ENCODE data around the gene KCNJ12.
"Not testable (repeated sequence)": the region's sequence is repeated elsewhere in the genome, so short reads cannot be mapped to it uniquely, and the experiment has no call there.

Gene KCNJ12

DNA sequence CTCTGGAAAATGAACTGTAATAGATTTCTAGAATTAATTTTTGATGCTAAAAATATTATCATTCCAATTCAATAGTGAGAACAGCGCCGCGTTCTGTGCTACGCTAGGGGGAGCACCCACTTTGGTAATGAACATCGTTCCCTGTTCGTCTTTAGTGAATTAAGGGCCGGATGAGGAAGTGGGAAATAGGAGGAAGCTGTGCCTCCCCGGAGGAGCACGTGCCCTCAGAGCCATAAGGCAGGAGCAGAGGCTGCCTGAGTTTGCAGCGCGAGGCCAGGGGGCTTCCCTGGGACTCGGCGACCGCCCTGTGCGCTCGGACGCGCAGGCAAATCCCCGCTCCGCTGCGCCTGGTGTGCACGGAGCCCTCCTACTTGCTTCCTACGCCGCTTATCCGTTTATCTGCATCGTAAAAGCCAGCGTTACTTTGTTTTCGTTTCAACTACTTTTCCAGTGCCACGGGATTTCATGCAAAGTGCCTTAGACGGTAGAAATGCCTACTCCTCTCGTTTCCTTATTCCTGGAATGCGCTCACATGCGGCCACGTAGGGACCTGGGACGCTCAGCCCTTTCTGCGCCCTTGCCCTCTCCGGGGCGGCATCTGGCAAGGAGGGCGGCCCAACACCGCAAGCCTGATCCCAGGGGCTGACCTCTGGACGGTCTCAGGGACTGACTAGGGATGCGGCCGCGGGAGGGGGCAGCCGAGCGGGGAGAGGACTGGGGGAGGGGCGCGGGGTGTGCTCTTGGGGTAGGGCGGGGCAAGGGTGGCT, 76.4 kb downstream of the KCNJ12 start:
- DNase-seq (ENCODE audit: low read depth) = no peak

GRCh38 chr17:21453144-21453898, 77.2 kb downstream of the KCNJ12 start:
- DNase-seq (ENCODE audit: low read depth) = no peak

- DNase-seq (ENCODE audit: low read depth) = not testable (repeated sequence)
Measured at GRCh38 chr17:21454006-21454405, 77.8 kb downstream of the KCNJ12 start.

DNA sequence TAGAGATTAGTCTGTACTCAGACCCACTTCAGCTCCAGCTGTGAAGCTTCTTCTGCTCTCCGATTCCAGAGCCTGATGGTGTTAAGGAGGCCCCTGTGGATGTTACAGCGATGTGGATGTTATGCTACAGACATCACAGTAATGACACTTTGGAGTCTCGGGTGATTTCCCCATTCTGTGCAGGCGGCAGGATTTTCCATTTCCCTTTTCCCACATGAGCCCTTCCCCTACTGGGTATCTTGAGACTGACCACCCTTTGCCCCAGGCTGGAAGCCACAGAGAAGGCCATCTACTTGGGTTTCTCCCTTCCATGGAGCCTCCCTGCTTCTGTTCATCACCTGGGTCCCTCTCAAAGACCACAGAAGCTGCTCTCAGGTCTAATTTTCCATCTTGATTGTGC, 78.3 kb downstream of the KCNJ12 start:
- DNase-seq (ENCODE audit: low read depth) = no peak

DNA sequence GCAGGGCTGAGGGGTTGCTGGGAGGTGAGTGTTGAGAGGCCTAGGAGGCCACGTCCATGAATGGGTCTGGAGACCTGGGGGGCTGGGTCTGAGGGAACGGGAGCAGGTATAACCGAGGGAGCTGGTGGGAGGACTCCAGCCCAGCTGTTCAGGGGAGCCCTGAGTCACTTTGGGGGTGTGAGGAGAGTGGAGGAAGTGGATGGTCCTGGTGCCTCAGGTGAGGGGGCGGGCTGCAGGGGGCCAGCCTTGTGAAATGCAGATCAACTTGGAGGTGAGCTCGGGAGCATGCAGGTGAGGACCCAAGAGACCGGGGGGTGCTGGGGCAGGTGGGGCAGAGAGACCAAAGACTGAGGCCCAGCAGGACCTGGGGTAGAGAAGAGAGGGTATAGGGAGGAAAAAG, 79.6 kb downstream of the KCNJ12 start:
- no peak for DNase-seq (ENCODE audit: low read depth)

GRCh38 chr17:21456449-21456848, 80.3 kb downstream of the KCNJ12 start:
- DNase-seq (ENCODE audit: low read depth) = not testable (repeated sequence)

- peak; percentile 91 for DNase-seq (ENCODE audit: low read depth)
Measured at GRCh38 chr17:21457051-21458026, 81.2 kb downstream of the KCNJ12 start.

DNA sequence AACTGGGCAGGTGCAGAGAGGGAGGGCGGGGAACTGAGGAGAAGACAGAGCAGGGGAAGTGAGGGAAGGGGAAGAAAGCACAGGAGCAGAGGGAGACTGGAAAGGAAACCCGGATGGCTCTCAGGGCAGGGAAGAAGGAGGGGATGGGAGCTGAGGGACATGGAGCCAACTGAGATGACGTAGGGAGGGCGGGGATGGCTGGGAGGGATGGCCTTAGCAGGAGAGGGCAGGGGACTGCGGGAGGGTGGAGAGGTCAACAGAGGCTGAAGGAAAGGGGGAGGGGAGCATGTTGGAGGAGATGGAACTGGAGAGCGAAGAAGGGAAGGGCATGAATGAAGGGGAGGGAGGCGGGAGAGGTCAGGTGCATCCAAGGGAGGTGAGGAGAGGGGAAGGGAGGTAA, 81.9 kb downstream of the KCNJ12 start:
- no peak for DNase-seq (ENCODE audit: low read depth)

- no peak for DNase-seq (ENCODE audit: low read depth)
Measured at GRCh38 chr17:21459536-21459935, 83.4 kb downstream of the KCNJ12 start.

- DNase-seq (ENCODE audit: low read depth) = no peak
Measured at GRCh38 chr17:21460358-21460757, 84.2 kb downstream of the KCNJ12 start.

GRCh38 chr17:21462237-21462636, 86.1 kb downstream of the KCNJ12 start:
- no peak for DNase-seq (ENCODE audit: low read depth)

GRCh38 chr17:21463204-21463661, 87.1 kb downstream of the KCNJ12 start:
- DNase-seq (ENCODE audit: low read depth) = no peak

DNA sequence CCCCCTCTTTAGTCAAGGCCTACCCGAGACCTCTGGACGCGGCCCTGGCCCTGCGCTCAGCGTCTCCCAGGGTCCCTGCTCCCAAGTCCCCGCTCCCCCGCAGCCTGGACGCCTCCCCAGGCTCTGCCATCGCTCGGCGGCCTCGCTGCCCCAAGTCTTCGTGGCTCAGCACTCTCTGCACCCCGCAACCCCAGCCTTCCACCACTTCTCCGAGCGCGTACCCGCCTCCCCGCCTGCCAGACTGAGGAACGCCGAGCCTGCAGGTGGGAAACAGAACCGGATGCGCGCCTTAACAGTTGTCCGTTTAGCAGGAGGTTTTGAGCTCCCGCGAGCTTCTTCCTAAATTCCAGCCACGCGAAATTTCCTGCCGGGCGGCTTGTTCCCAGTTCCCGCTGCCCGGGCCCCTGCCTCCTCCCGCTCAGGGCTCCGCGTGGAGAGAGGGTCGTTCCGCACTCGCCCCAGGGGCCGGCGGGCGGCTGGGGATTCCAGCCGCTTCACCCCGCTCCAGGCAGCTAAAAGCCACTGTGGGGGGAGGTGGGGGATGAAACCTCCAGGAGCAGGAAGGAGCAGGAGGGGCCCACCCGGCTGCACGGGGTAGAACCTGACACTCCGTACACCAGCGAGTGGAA, 87.7 kb downstream of the KCNJ12 start:
- DNase-seq (ENCODE audit: low read depth) = no peak

DNA sequence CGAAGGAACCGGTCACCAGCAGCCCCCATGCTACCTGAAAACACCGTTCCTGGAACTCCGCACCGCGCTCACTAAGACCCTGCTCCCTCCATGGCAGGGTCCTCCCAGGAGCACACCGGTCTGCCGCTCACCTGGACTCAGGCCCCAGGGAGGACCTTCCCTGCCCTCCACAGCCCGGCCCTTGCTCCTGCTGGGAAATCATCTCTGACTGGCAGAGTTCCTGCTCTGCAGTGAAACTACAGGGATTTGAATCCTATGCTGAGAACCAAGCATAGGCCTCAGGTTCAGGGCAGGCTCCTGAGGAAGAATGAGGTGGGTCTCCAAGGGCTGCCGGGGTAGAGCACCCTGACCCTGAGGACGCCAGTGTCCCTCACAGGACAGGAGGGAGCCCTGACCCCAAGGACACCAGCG, 88.5 kb downstream of the KCNJ12 start:
- DNase-seq (ENCODE audit: low read depth) = no peak

GRCh38 chr17:21466550-21466949, 90.4 kb downstream of the KCNJ12 start:
- DNase-seq (ENCODE audit: low read depth) = no peak

DNA sequence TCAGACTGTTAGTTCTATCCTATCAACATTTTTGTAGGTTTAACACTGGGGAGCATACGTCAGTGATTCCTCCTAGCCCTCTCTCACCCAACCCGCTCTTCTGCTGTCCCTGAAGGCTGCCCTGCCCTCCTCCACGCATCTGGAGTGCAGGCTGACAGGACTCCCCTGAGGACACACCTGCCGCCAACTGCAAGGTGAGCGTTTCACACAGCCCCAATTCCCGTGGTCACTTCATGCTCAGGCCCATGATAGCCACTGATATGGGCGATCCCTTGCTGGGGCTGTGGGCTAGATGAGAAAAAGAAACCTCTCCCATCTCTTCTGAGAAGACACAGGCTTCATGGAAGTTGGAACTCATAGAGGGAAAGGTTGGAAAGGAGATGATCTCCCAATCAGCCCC, 91.0 kb downstream of the KCNJ12 start:
- DNase-seq (ENCODE audit: low read depth) = no peak

- no peak for DNase-seq (ENCODE audit: low read depth)
Measured at GRCh38 chr17:21467739-21468490, 91.8 kb downstream of the KCNJ12 start.

All from activated gamma-delta T cell treated with anti-CD3 and anti-CD28 coated beads, Interleukin-2, amount 50 U/mL, for 16 hours (primary cell).